BLaER1 treated with 17β-estradiol and CSF1 and Interleukin-3, amounts not matched to agents 10 nM and 100 nM (cell line): Measurements from ENCODE around the gene NEO1.
A peak's percentile ranks its signal among the peaks of the same experiment; 100 is the strongest.

Experiments used
- H3K27ac ChIP-seq, 11 experiments: shearing (Covaris generic); formaldehyde crosslinking; 2 replicates each; pipeline ENCODE4 v1.8.1; 2022
- H3K27me3 ChIP-seq, 11 experiments: shearing (Covaris generic); formaldehyde crosslinking; 2 replicates each; pipeline ENCODE4 v1.8.1; 2022
- H3K36me3 ChIP-seq, 11 experiments: shearing (Covaris generic); formaldehyde crosslinking; 2 replicates each; pipeline ENCODE4 v1.8.1; 2022
- H3K4me1 ChIP-seq, 10 experiments: shearing (Covaris generic); formaldehyde crosslinking; 2 replicates each; pipeline ENCODE4 v1.8.1; 2022
- H3K4me2 ChIP-seq, 11 experiments: shearing (Covaris generic); formaldehyde crosslinking; 2 replicates each; pipeline ENCODE4 v1.8.1; 2022
- H3K4me3 ChIP-seq, 10 experiments: shearing (Covaris generic); formaldehyde crosslinking; 2 replicates each; pipeline ENCODE4 v1.8.1; 2022
- H3K9ac ChIP-seq, 11 experiments: shearing (Covaris generic); formaldehyde crosslinking; 2 replicates each; pipeline ENCODE4 v1.8.1; 2022
- H3K9me3 ChIP-seq, 11 experiments: shearing (Covaris generic); formaldehyde crosslinking; replicated peaks in 1 of 11; 2 replicates each; pipeline ENCODE4 v1.8.1; 2022
- H4K20me1 ChIP-seq, 11 experiments: shearing (Covaris generic); formaldehyde crosslinking; 2 replicates each; pipeline ENCODE4 v1.8.1; 2022
- Cebpa-rat ChIP-seq, 11 experiments: shearing (Covaris generic); IDR thresholded peaks; 2 replicates each; pipeline ENCODE4 v1.8.1; 2022

NEO1 gene

GRCh38 chr15:73326157-73326556, 273.9 kb downstream of the NEO1 start:
- TF ChIP-seq Cebpa-rat (IDR thresholded peaks at IDR 0.05), result no peak
- H3K9me3 ChIP-seq, result no peaks in the 10 kb centered on the region
- peak overlapping the region; percentile 73 to 94 (median 83) for H3K4me2 ChIP-seq
- no peaks in the 10 kb centered on the region for H3K36me3 ChIP-seq
- H4K20me1 ChIP-seq, result no peaks in the 10 kb centered on the region
- peak overlapping the region in 10 of 11 experiments; percentile 20 to 65 (median 60); a peak in 16 of 22 replicates for H3K9ac ChIP-seq
- H3K27me3 ChIP-seq, result 0 out of 22 replicates have a peak, but pooled peaks cover 0 to 3% (median 0%) of the 10 kb centered on the region in 11 experiments
- H3K27ac ChIP-seq, result peak overlapping the region in 9 of 11 experiments; percentile 30 to 76 (median 67); a peak in 17 of 22 replicates
- H3K4me3 ChIP-seq, result peak overlapping the region in 5 of 10 experiments; percentile 12 to 58 (median 48); a peak in 7 of 20 replicates
- H3K4me1 ChIP-seq, result peaks cover 70 to 97% (median 95%) of the 10 kb centered on the region in 10 experiments

- Histone ChIP-seq H3K4me2 (peak overlapping the region; percentile 57 to 94 (median 83)), H3K27me3 (no peaks in the 10 kb centered on the region), H3K36me3 (no peaks in the 10 kb centered on the region), H3K4me1 (peaks cover 66 to 91% (median 84%) of the 10 kb centered on the region in 10 experiments), H3K4me3 (peak overlapping the region in 2 of 10 experiments; percentile 4 to 29; a peak in 3 of 20 replicates), H3K9me3 (no peaks in the 10 kb centered on the region), H4K20me1 (no peaks in the 10 kb centered on the region), H3K27ac (peak overlapping the region in 5 of 11 experiments; percentile 25 to 76 (median 33); a peak in 6 of 22 replicates), H3K9ac (peak overlapping the region in 6 of 11 experiments; percentile 1 to 38 (median 18); a peak in 4 of 22 replicates)
- TF ChIP-seq Cebpa-rat (IDR thresholded peaks at IDR 0.05), result no peak
These were observed 276.0 kb downstream of the NEO1 start for GRCh38 chr15:73328149-73328820.

- Histone ChIP-seq H3K27me3 (no peaks in the 10 kb centered on the region), H4K20me1 (no peaks in the 10 kb centered on the region), H3K4me2 (peak overlapping the region; percentile 57 to 94 (median 83)), H3K4me1 (peaks cover 66 to 87% (median 80%) of the 10 kb centered on the region in 10 experiments), H3K4me3 (peak overlapping the region in 2 of 10 experiments; percentile 3 to 29; a peak in 4 of 20 replicates), H3K9me3 (no peaks in the 10 kb centered on the region), H3K27ac (peak overlapping the region in 6 of 11 experiments; percentile 25 to 76 (median 30); a peak in 7 of 22 replicates), H3K9ac (peak overlapping the region in 5 of 11 experiments; percentile 3 to 38 (median 26); a peak in 4 of 22 replicates), H3K36me3 (no peaks in the 10 kb centered on the region)
- TF ChIP-seq Cebpa-rat (IDR thresholded peaks at IDR 0.05), result no peak
These were observed 276.7 kb downstream of the NEO1 start for GRCh38 chr15:73328981-73329380.

DNA sequence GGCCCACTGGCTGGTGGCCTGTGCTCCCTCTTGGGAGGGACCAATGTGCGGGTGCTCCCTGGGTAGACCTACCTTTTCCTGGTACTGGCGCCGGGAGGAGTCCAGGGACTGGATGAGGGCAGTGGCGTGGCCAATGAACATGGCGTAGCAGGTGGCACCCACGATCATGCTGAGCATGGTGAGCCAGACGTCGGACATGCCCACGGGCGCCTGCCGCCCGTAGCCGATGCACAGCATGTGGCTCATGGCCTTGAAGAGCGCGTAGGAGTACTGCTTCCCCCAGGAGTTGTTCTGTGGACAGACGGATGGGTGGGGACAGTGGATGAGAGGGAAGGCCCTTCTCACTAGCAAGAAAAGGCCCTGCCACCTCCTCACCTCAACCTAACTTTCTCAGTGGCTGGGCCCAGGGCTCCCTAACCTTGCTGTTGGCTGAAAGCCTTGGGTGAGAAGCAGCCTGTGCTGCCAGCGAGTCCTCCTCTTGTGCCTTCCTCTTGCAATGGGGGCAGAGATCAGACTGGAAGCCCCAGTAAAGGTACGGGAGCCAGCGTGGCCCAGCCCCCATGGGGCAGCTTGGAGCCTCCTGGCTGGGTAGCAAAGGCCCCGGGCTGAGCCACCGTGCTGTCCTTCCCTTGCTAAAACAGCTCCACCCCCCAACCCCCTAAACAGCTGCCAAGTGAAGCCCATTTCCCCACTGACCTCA, 277.4 kb downstream of the NEO1 start:
- no peaks in the 10 kb centered on the region for H3K36me3 ChIP-seq
- peak overlapping the region in 7 of 11 experiments; percentile 17 to 76 (median 35); a peak in 8 of 22 replicates for H3K27ac ChIP-seq
- H3K4me2 ChIP-seq, result peak overlapping the region; percentile 57 to 94 (median 83)
- peaks cover 65 to 83% (median 75%) of the 10 kb centered on the region in 10 experiments for H3K4me1 ChIP-seq
- H3K9me3 ChIP-seq, result no peaks in the 10 kb centered on the region
- peak overlapping the region in 7 of 11 experiments; percentile 0 to 56 (median 37); a peak in 10 of 22 replicates for H3K9ac ChIP-seq
- no peak for TF ChIP-seq Cebpa-rat (IDR thresholded peaks at IDR 0.05)
- H4K20me1 ChIP-seq, result no peaks in the 10 kb centered on the region
- H3K4me3 ChIP-seq, result peak overlapping the region in 1 of 10 experiments; percentile 29; a peak in 1 of 20 replicates
- H3K27me3 ChIP-seq, result no peaks in the 10 kb centered on the region

DNA sequence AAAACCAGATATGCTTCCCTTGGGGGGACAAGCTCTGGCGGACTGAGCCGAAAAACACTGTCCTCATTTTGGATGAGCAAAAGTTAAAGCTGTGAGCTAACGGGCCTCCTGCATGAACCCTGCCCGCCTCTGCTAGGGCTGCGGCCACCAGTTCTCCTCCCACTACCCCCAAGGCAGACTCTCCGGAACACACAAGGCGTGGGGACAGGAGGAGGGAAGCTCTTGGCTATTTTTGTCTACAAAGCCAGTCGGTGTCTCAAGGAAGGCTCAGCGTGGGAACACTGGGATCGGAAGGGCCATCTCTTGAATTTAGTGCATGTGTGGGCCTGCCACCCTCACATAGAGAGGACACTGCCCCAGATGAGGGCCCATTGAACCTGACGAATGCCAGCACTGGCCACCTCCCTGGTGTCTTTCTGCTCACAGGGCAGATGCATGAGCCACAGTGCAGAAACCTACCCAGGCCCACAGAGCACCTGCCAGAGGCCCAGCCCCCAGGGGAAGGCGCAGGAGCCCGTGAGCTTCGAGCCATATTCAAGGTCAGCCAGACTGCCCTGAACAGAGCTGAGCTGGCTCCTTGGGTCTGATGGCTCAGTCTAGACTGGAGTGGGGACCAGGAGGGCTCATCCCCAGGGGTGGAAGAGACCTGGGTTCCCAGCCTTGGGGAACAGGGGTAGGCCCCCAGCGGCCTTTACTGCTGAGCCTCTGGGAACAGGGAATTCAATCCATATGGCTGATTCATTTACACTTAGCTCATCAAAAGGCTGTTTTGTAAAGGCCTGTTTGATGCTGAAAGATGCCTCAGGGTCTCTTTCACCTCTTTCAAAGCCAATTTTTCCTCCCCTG, 278.2 kb downstream of the NEO1 start:
- H3K9ac ChIP-seq, result peak overlapping the region in 7 of 11 experiments; percentile 0 to 56 (median 37); a peak in 9 of 22 replicates
- H3K36me3 ChIP-seq, result no peaks in the 10 kb centered on the region; a peak in 1 of 22 replicates
- no peak overlapping the region for H3K4me3 ChIP-seq
- peak overlapping the region in 6 of 11 experiments; percentile 1 to 76 (median 38); a peak in 7 of 22 replicates for H3K27ac ChIP-seq
- no peaks in the 10 kb centered on the region for H3K27me3 ChIP-seq
- H4K20me1 ChIP-seq, result no peaks in the 10 kb centered on the region
- peaks cover 58 to 83% (median 75%) of the 10 kb centered on the region in 10 experiments for H3K4me1 ChIP-seq
- peak overlapping the region; percentile 57 to 94 (median 83) for H3K4me2 ChIP-seq
- TF ChIP-seq Cebpa-rat (IDR thresholded peaks at IDR 0.05), result no peak
- no peaks in the 10 kb centered on the region for H3K9me3 ChIP-seq

DNA sequence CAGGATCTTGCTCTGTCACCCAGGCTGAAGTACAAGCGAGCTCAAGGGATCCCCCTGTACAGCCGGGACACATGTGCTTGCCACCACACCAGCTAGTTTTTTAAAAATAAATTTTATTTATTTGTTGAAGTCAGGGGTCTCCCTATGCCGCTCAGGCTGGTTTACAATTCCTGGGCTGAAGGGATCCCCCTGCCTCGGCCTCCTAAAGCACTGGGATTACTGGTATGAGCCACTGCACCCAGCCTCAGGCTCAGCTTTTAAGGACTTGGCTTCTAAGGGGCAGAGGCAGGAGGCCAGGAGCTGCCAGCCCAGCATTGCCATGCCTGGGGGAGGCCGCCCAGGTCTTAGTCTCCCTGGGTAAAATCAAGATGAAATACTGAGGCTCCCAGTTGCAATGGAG, 279.2 kb downstream of the NEO1 start:
- Histone ChIP-seq H3K27me3 (no peaks in the 10 kb centered on the region), H3K36me3 (no peaks in the 10 kb centered on the region; a peak in 1 of 22 replicates), H3K4me3 (no peak overlapping the region), H3K27ac (0 out of 22 replicates have a peak overlapping the region, but pooled peaks of 1 of the 11 experiments have one; percentile 76), H3K4me2 (peak overlapping the region in 8 of 11 experiments; percentile 79 to 94 (median 89); a peak in 11 of 22 replicates), H4K20me1 (no peaks in the 10 kb centered on the region), H3K9me3 (no peaks in the 10 kb centered on the region), H3K4me1 (peaks cover 47 to 77% (median 69%) of the 10 kb centered on the region in 10 experiments), H3K9ac (no peak overlapping the region)
- TF ChIP-seq Cebpa-rat (IDR thresholded peaks at IDR 0.05), result no peak

DNA sequence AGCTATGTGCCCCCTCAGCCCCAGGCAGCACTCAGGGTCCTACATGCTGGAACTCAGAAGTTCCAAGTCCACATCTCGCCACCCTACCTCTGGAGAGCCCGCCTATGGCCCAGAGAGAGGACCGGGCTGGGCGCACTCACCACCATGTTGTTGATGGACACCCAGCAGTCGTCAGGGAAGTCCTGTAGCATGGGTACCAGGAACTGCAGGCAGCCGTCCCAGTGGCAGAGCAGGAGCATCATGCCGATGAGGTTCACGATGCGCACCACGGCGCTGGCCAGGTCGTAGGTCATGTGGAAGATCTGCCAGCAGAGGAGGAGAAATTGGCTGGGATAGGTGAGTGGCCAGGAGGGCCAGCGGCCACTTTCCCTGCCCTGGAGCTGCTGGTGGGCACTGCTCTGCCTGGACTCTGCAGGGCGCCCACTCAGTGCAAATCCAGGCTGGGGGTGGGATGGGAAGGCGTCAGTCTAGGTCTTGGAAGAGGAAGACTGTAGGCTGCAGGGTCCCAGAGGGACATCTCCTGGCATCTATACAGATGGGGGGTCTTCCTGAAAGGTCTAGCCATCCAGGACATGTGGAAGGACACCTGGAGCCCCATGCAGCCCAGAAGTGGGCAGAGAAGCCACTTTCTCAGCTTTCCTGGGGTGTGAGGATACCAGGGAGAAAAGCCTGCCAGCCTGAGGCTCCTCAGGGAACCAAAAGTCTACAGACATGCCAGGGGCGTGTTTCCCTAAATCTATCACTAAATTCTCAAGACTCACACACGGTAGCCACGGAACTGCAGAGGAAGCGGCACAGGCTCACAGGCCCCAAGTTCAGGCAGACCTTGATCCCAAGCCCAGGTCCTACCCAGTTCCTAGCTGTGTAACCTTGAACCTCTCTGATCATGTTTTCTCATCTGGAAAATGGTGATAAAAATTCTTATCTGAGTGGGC, 280.0 kb downstream of the NEO1 start:
- peaks cover 40 to 69% (median 62%) of the 10 kb centered on the region in 10 experiments for H3K4me1 ChIP-seq

More for the DNA sequence above, 280.0 kb downstream of the NEO1 start:
- H3K36me3 ChIP-seq, result no peaks in the 10 kb centered on the region; a peak in 1 of 22 replicates
- H3K9me3 ChIP-seq, result no peaks in the 10 kb centered on the region
- H3K4me2 ChIP-seq, result peak overlapping the region in 6 of 11 experiments; percentile 4 to 93 (median 86); a peak in 4 of 22 replicates
- no peak for TF ChIP-seq Cebpa-rat (IDR thresholded peaks at IDR 0.05)
- H3K4me3 ChIP-seq, result no peak overlapping the region
- H4K20me1 ChIP-seq, result no peaks in the 10 kb centered on the region
- no peak overlapping the region for H3K27ac ChIP-seq
- no peaks in the 10 kb centered on the region for H3K27me3 ChIP-seq
- H3K9ac ChIP-seq, result no peak overlapping the region
